GM18861 (cell line): Measurements from ENCODE around the gene POU2F3.

Source experiments
- ATAC-seq: cut with Tn5 transposase; IDR thresholded peaks from one replicate; pipeline ENCODE4 v1.9.1; 2021; ENCODE audit not compliant: unreplicated experiment

The POU2F3 gene

GRCh38 chr11:120281143-120281795 lies 41.3 kb downstream of the POU2F3 start:
- ATAC-seq = no peak

DNA sequence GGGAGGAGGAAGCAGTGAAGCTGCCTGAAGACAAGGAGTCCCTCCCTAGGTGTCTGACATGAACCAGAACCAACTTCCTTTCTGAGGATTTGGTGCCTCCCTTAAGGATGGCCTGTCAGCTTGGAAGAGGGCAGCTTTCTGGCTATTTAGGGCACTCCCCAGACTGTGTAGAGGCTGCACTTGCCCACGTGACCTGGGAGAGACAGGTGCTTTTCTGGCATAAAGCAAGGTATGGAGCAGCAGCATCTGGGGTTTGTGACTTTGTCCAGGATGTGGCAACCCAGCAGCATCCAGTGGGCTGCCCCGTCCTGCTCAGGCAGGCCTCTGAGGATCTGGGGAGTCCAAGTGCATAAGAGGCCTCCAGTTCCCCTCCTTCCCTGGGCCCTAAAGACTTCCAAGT lies 43.2 kb downstream of the POU2F3 start:
- ATAC-seq = no peak

DNA sequence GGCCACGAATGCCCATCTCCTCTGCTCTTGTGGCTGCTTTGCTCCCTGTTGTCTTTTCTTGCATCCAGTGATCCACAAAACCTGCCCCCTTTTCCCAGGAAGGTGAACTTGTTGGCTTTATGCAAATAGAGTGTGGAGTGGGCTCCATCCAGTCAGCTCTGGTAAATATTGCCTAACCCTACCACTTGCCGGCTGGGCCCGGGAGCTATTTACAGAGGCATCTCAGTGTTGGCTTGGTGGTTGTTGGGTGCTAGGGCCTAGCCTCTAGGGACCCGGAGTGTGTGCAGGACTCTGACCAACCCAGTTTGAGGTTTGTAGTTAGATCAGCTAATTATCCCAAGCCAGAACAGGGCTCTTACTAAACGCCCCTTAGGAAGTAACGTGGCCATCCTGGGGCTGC lies 44.3 kb downstream of the POU2F3 start:
- ATAC-seq = no peak

- ATAC-seq = no peak
These were observed 45.3 kb downstream of the POU2F3 start for GRCh38 chr11:120285256-120285655.

- no peak for ATAC-seq
These were observed 48.1 kb downstream of the POU2F3 start for GRCh38 chr11:120288021-120288420.

DNA sequence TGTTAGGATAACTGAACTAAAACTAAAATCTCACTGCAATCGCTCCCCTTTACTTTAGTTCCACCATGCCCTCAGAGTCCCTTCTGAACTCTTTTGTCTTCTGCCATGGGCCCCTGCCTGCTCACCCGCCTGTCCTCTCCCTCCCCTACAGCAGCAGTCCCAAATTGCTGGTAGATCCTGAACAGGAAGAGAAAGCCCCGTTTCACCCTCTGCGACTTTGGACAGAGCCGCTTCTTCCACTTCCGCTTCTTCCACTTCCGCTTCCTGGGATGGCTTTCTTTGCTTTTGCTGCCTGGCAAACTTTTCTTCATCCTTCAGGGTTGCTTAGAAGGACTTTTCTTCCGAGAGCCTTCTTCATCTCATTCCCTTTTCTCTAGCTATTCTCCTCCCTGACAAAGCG lies 49.5 kb downstream of the POU2F3 start:
- no peak for ATAC-seq

DNA sequence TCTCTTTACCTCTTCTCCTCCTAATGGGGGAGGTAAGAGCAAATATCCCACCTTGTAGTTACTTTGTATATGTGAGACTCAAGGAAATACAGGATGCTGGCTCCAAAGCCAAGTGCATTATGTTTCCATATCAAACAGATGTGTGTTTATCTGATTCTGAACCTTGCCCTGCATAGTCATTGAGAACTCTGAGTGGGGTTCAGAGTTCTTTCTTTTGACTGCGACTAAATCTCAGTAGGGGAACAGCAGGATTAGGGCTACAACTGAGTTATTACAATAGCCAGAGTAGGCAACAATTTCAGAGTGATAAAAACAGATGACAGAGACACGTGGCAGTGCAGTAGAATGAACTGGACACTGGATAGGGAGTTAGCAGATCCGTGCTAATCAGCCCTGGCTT lies 51.0 kb downstream of the POU2F3 start:
- ATAC-seq = no peak

DNA sequence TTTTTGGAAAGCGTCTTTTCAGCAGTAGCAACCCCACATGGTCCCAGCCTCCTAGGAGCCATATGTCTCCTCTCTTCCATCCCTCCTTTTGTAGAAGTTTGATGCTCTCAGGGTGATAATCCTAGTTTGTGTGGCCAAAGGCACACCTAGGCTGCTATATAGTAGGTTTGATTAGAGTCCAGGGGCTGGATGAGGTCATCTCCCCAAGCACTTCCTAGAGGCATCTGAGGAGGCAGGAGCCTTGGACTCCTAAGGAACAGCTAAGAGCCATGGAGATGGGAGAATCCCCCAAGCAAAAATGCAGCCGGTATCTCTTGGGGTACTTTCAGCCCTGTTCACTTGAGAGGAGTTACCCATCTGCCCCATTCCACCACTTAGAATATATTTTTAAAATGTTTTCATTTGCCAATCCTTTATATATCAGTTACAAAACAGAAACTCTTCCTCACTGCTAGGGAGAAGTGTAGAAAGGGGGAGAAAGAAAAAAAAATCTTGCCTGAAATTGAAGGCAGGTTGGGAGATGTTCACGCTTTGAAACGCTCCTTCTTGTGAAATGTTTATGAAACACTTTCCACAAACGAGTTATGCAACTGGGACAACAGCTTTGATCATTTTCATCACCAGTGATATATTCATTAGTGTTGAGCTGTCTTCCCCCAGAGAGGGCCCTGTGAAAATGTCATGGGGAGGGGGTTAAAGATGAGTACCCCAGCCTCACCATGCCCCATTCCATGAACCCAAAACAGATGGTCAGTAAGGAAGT lies 53.3 kb downstream of the POU2F3 start:
- no peak for ATAC-seq

- no peak for ATAC-seq
These were observed 54.2 kb downstream of the POU2F3 start for GRCh38 chr11:120294096-120294495.

DNA sequence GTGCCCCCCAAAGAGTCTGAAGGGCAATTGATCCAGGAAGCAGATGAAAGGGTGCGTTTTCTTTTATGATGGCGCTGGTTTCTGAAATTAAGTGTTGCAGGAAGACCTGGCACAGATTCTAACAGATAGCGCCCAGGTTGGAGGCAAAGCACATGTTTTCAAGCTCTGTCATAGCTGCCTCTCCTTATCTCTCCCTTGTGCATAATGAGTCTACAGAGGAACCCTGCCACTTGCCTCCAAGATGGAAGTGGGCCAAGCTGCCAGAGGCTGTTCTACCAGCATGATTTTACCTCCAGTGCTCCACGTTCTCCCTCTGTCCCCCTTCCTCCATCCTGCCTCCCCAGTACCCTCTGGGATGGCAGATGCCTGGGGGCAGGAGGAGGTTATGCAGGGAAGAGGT lies 55.2 kb downstream of the POU2F3 start:
- no peak for ATAC-seq

GRCh38 chr11:120296554-120296953 lies 56.6 kb downstream of the POU2F3 start:
- ATAC-seq = no peak

GRCh38 chr11:120298461-120298860 lies 58.5 kb downstream of the POU2F3 start:
- ATAC-seq = no peak

DNA sequence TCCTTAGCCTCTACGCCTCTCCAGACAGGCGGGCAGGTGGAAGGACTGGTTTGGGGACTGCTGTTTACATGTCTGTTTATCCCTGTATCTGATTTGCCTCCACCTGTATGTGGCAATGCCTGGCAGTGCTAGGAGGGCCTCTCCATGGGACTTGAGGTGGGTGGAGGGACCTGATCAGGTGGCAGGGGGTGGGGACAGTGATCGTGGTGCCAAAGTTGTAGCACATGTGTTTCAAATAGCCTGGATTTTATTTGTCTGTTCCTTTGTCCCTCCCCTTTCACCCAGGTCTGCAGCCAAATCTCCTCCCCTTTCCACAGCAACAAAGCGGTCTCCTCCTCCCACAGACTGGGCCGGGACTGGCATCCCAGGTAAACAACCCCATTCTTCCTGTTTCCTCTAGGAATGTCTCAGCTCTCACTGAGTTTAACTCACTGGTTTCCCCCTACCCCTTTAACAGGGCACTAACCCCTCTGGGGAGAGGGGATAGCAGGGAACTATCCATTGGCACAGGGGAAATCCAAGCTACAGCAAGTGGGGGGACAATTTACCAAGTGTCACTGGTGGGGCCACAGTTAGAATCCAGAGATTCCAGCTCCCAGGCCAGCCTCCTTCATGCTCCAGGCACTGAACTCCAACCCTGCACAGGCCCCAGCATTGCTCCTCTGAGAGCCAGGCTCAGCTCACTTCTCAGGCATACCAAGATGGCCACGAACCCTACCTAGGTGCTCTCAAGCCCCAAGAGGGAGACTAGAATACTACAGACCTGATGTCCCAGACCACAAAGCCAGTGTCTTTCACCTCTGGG lies 62.3 kb downstream of the POU2F3 start:
- no peak for ATAC-seq

GRCh38 chr11:120303004-120303637 lies 63.2 kb downstream of the POU2F3 start:
- ATAC-seq = no peak

- no peak for ATAC-seq
These were observed 64.6 kb downstream of the POU2F3 start for GRCh38 chr11:120304526-120304925.

GRCh38 chr11:120305286-120305685 lies 65.3 kb downstream of the POU2F3 start:
- no peak for ATAC-seq

- no peak for ATAC-seq
These were observed 66.7 kb downstream of the POU2F3 start for GRCh38 chr11:120306519-120307242.

DNA sequence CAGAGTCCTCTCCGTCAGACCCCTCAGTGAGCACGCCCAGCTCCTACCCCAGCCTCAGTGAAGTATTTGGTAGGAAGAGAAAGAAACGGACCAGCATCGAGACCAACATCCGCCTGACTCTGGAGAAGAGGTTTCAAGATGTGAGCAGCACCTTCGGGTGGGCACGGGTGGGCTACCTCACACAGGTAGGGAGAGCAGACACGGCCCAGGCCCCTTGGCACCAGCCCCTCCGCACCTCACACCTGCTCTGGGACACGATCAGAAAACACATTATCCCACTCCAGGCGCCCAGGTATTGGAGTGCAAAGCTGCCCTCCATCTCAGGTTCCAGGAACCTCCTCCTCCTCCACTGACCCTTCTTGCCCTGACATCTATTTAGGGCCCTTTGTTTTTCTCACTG lies 67.5 kb downstream of the POU2F3 start:
- ATAC-seq = no peak

DNA sequence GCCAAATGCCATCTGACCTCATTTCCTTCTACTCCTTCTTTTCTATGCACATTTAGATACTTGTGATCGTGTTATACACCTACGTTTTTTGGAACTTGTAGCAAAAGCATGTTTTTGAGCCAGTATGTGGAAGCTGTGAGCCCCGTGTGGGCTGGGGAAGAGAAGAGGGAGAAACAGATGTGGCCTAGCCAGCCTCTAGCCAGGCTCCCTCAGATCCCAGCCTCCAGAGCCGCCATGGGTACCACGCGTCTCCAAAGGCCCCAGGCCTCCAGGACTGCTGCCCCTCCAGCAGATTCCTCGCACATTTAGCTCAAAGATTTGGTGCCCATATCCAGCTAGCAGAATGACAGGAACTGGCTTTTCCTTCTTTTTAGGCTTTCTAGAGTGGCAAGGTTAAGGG lies 68.1 kb downstream of the POU2F3 start:
- ATAC-seq = no peak

GRCh38 chr11:120310870-120311269 lies 70.9 kb downstream of the POU2F3 start:
- no peak for ATAC-seq

DNA sequence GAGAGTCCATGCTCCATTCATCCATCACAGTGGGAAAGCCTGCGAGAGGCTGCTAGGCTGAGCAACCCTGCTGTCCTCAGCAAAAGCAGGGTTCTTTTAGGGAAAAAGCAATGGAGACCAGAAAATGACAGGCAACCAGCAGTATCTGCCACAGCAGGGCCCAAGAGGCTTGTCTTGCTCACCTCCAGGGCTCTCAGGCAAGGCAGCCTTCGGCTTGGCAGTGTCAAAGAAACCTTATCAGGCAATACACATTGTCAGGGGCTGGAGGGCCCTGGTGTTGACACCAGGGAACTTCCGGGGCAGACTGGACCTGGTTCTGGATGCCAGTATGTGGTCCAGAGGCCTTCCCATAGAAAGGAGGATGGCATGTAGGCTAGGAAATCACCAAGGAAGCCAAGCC lies 74.9 kb downstream of the POU2F3 start:
- ATAC-seq = no peak
